ENCODE results near the gene RXRA. TPM values are rescaled to one million over a fixed set of nuclear protein-coding genes. Genes with fewer than 3 reads are reported as not detected.

Gene RXRA
- total and polyA plus RNA-seq, 2 donors (not counting 3 experiments of a cell fraction or from before 2014, with no cell fraction given) = 15.4 to 37.4 TPM

- no peaks in the 10 kb centered on the region for H3K9me1 ChIP-seq (replicated peaks; ENCODE audit: control insufficient read depth, extremely low read depth, insufficient read depth, low read length)
- no peaks in the 10 kb centered on the region for H3K36me3 ChIP-seq (ENCODE audit: control insufficient read depth in 2 of 2, extremely low read depth in 1 of 2, insufficient read depth in 2 of 2, low read length in 2 of 2)
- H3K9ac ChIP-seq (replicated peaks; ENCODE audit: extremely low read depth, insufficient read depth, low read length) = no peak overlapping the region
- intact Hi-C loops (cut with micrococcal nuclease) (no loop called here), dilution Hi-C loops (cut with MboI; ENCODE audit: extremely low pct_ligation_motif_present, low sequenced_read_pairs) (no loop called here)
- H2AFZ ChIP-seq (ENCODE audit: low read depth, low read length) = no peak overlapping the region
- no peak for TF ChIP-seq GATA2 (IDR thresholded peaks at IDR 0.05; ENCODE audit: insufficient read depth, insufficient read length, low read depth, low read length)
- TF ChIP-seq POLR2A (IDR thresholded peaks at IDR 0.05; ENCODE audit: low read depth, low read length) = no peak
- TF ChIP-seq POLR2AphosphoS5 (IDR thresholded peaks at IDR 0.05; ENCODE audit: insufficient read depth, low read depth, low read length) = no peak
- no peak for TF ChIP-seq EZH2 (IDR thresholded peaks at IDR 0.05; ENCODE audit: borderline replicate concordance, low read depth, low read length, severe bottlenecking)
- TF ChIP-seq FOS (IDR thresholded peaks at IDR 0.05; ENCODE audit: borderline replicate concordance, insufficient read depth, low read length) = no peak
- no peak for TF ChIP-seq CTCF (IDR thresholded peaks at IDR 0.05; ENCODE audit: extremely low read depth in 1 of 2, insufficient read depth in 1 of 2, low read depth in 1 of 2, low read length in 2 of 2)
- TF ChIP-seq MYC (IDR thresholded peaks at IDR 0.05; ENCODE audit: low read depth, low read length) = no peak
- H3K79me2 ChIP-seq (ENCODE audit: control insufficient read depth, insufficient read depth, low read length) = no peaks in the 10 kb centered on the region
- no peak overlapping the region for H3K4me3 ChIP-seq (replicated peaks in 1 of 3; ENCODE audit: insufficient read depth in 1 of 3, low read depth in 1 of 3, low read length in 3 of 3)
- H3K4me2 ChIP-seq (ENCODE audit: insufficient read depth, low read length) = no peak overlapping the region
- H3K4me1 ChIP-seq (ENCODE audit: control insufficient read depth, extremely low read depth, insufficient read depth, low read length) = no peaks in the 10 kb centered on the region
- H3K27me3 ChIP-seq (ENCODE audit: control insufficient read depth in 2 of 2, insufficient read depth in 2 of 2, low read length in 2 of 2) = peaks cover 2 to 13% of the 10 kb centered on the region in 2 experiments
- ChIA-PET CTCF (interaction anchor here (0.9 kb wide), 1 partner anchor 17 kb away, joined by 3 read pairs; no protein-coding TSS in a partner anchor), POLR2A (no interaction called here)
- BruUV-seq (replicated peaks) = no TSS peak
- FAIRE-seq (no peak), DNase-seq (ENCODE audit: low read depth, low spot score) (no peak)
- H3K27ac ChIP-seq (ENCODE audit: insufficient read depth, low read depth, low read length) = no peak overlapping the region
- H4K20me1 ChIP-seq (replicated peaks; ENCODE audit: control insufficient read depth, extremely low read depth, insufficient read depth, low read length) = no peaks in the 10 kb centered on the region
- H3K9me3 ChIP-seq (replicated peaks; ENCODE audit: control insufficient read depth, insufficient read depth, low read length) = no peaks in the 10 kb centered on the region
Observed at GRCh38 chr9:134314950-134315715, 11.1 kb upstream of the RXRA start.

Data from endothelial cell of umbilical vein (primary cell).